Peyer's patch (tissue), 4 donors: Measurements from ENCODE around the gene CD52.

Source experiments
- POLR2A ChIP-seq, 2 donors: fragments of 450-650 bp; IDR thresholded peaks; one replicate each; pipeline ENCODE4 v1.5.1; 2017; ENCODE audit warnings: antibody characterized with exemption in 2 of 2, mild to moderate bottlenecking in 2 of 2, moderate library complexity in 2 of 2
- TF ChIP-seq, protein P1 (sequence below), 6 experiments: fragments of 450-650 bp in 4 of 6; fragments of 200-600 bp in 2 of 6; sonication (generic) in 1 of 6; IDR thresholded peaks; one replicate each; pipeline ENCODE4 v1.5.1; 2017 to 2019; ENCODE audit warnings: antibody characterized with exemption in 6 of 6, mild to moderate bottlenecking in 3 of 6, moderate library complexity in 1 of 6

DNA sequence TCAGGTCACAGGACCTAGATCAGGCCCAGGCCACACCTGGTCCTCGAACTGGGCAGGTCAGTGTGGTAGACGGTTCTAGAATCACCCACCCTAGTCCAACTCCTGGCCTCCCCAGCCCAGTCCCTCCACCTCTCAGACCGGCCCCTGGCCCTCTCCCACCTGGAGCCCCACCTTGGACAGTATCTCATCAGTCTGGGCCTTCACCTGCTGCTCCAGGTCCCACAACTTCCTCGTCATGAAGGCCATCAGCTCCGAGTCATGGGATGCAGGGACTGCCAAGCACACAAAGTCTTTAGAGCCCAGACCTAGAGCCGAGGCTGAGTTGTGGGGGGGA lies 20.0 kb upstream of the CD52 start:
- TF ChIP-seq POLR2A (IDR thresholded peaks at IDR 0.05), result no peak
- TF ChIP-seq, protein P1, sequence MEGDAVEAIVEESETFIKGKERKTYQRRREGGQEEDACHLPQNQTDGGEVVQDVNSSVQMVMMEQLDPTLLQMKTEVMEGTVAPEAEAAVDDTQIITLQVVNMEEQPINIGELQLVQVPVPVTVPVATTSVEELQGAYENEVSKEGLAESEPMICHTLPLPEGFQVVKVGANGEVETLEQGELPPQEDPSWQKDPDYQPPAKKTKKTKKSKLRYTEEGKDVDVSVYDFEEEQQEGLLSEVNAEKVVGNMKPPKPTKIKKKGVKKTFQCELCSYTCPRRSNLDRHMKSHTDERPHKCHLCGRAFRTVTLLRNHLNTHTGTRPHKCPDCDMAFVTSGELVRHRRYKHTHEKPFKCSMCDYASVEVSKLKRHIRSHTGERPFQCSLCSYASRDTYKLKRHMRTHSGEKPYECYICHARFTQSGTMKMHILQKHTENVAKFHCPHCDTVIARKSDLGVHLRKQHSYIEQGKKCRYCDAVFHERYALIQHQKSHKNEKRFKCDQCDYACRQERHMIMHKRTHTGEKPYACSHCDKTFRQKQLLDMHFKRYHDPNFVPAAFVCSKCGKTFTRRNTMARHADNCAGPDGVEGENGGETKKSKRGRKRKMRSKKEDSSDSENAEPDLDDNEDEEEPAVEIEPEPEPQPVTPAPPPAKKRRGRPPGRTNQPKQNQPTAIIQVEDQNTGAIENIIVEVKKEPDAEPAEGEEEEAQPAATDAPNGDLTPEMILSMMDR (IDR thresholded peaks at IDR 0.05), result no peak
